ENCODE results near the gene CAPN12. TPM values are rescaled to one million over a fixed set of nuclear protein-coding genes. Genes with fewer than 3 reads are reported as not detected.
A peak's percentile ranks its signal among the peaks of the same experiment; 100 is the strongest.
"Not testable (repeated sequence)": the region's sequence is repeated elsewhere in the genome, so short reads cannot be mapped to it uniquely, and the experiment has no call there.

CAPN12 gene
- polyA plus RNA-seq, 3 donors = 1.8 TPM; not detected in 2

GRCh38 chr19:38793177-38793576 is 48.9 kb upstream of the CAPN12 start:
- no peaks in the 10 kb centered on the region for H4K20me1 ChIP-seq (ENCODE audit: insufficient read depth, low read length)
- no peaks in the 10 kb centered on the region for H3K79me2 ChIP-seq (ENCODE audit: insufficient read depth, low read length)
- WGBS (ENCODE audit: insufficient coverage) = 91% methylated on average over 4 of the region's 8 CpGs
- no peaks in the 10 kb centered on the region for H3K36me3 ChIP-seq (replicated peaks in 1 of 2; ENCODE audit: control insufficient read depth in 1 of 2, insufficient read depth in 2 of 2, low read length in 2 of 2)
- no peak for DNase-seq
- H3K27ac Mint-ChIP-seq = no peak overlapping the region
- TF ChIP-seq CTCF (IDR thresholded peaks at IDR 0.05) = no peak
- H3K27me3 Mint-ChIP-seq (ENCODE audit: low read depth in 3 of 3) = peaks cover 0 to 10% (median 3%) of the 10 kb centered on the region in 3 donors
- peaks cover 0 to 8% (median 1%) of the 10 kb centered on the region in 7 donors for H3K9me3 Mint-ChIP-seq
- no peak overlapping the region for H3K4me3 ChIP-seq (replicated peaks in 1 of 3; ENCODE audit: low read depth in 2 of 3, low read length in 3 of 3)
- H3K27me3 ChIP-seq (ENCODE audit: control insufficient read depth in 2 of 2, insufficient read depth in 2 of 2, low read length in 2 of 2) = no peaks in the 10 kb centered on the region
- H3K36me3 Mint-ChIP-seq = no peaks in the 10 kb centered on the region
- peaks cover 7% of the 10 kb centered on the region for H3K4me1 Mint-ChIP-seq
- H2AFZ ChIP-seq (ENCODE audit: insufficient read depth, low read depth, low read length, poor library complexity, severe bottlenecking) = peak overlapping the region; percentile 90
- no peaks in the 10 kb centered on the region for H3K9me3 ChIP-seq (replicated peaks in 1 of 2; ENCODE audit: control insufficient read depth in 1 of 2, insufficient read depth in 1 of 2, low read length in 2 of 2)
- H3K9ac ChIP-seq (ENCODE audit: insufficient read depth, low read length, poor library complexity, severe bottlenecking) = no peak overlapping the region
- peak overlapping the region; percentile 52 to 76 for H3K4me3 Mint-ChIP-seq
- intact Hi-C loops (cut with micrococcal nuclease) = no loop called here
- H3K4me2 ChIP-seq (replicated peaks; ENCODE audit: extremely low read depth, low read length, poor library complexity, severe bottlenecking) = peak overlapping the region; percentile 85
- H3K4me1 ChIP-seq (ENCODE audit: control insufficient read depth in 1 of 2, insufficient read depth in 2 of 2, low read length in 2 of 2) = peaks cover 9% of the 10 kb centered on the region in 2 donors
- H3K27ac ChIP-seq (ENCODE audit: low read depth in 1 of 2, low read length in 2 of 2) = no peak overlapping the region

- WGBS (ENCODE audit: insufficient coverage) = 2% methylated on average over 51 of the region's 71 CpGs
- Mint-ChIP-seq H3K27ac (no peak overlapping the region), H3K4me3 (peak overlapping the region; percentile 76 to 78), H3K36me3 (no peaks in the 10 kb centered on the region), H3K4me1 (peaks cover 7% of the 10 kb centered on the region), H3K27me3 (ENCODE audit: low read depth in 3 of 3) (peaks cover 0 to 10% (median 3%) of the 10 kb centered on the region in 3 donors), H3K9me3 (peaks cover 0 to 7% (median 1%) of the 10 kb centered on the region in 7 donors)
- H3K4me1 ChIP-seq (ENCODE audit: control insufficient read depth in 1 of 2, insufficient read depth in 2 of 2, low read length in 2 of 2) = peaks cover 9% of the 10 kb centered on the region in 2 donors
- peak overlapping the region; percentile 21 for H3K9ac ChIP-seq (ENCODE audit: insufficient read depth, low read length, poor library complexity, severe bottlenecking)
- H3K79me2 ChIP-seq (ENCODE audit: insufficient read depth, low read length) = no peaks in the 10 kb centered on the region
- H3K4me2 ChIP-seq (replicated peaks; ENCODE audit: extremely low read depth, low read length, poor library complexity, severe bottlenecking) = peak overlapping the region; percentile 85
- peak overlapping the region; percentile 36 to 73 (median 59) for H3K4me3 ChIP-seq (replicated peaks in 1 of 3; ENCODE audit: low read depth in 2 of 3, low read length in 3 of 3)
- H3K9me3 ChIP-seq (replicated peaks in 1 of 2; ENCODE audit: control insufficient read depth in 1 of 2, insufficient read depth in 1 of 2, low read length in 2 of 2) = no peaks in the 10 kb centered on the region
- H4K20me1 ChIP-seq (ENCODE audit: insufficient read depth, low read length) = no peaks in the 10 kb centered on the region
- intact Hi-C loops (cut with micrococcal nuclease) = no loop called here
- H3K27ac ChIP-seq (ENCODE audit: low read depth in 1 of 2, low read length in 2 of 2) = no peak overlapping the region
- peak overlapping the region; percentile 90 for H2AFZ ChIP-seq (ENCODE audit: insufficient read depth, low read depth, low read length, poor library complexity, severe bottlenecking)
- peak; percentile 36 to 40 (median 40) for DNase-seq
- no peaks in the 10 kb centered on the region for H3K27me3 ChIP-seq (ENCODE audit: control insufficient read depth in 2 of 2, insufficient read depth in 2 of 2, low read length in 2 of 2)
- peak; percentile 71 for TF ChIP-seq CTCF (IDR thresholded peaks at IDR 0.05)
- H3K36me3 ChIP-seq (replicated peaks in 1 of 2; ENCODE audit: control insufficient read depth in 1 of 2, insufficient read depth in 2 of 2, low read length in 2 of 2) = no peaks in the 10 kb centered on the region
Measured at GRCh38 chr19:38792250-38793111, 48.2 kb upstream of the CAPN12 start.

GRCh38 chr19:38791451-38792064 is 47.3 kb upstream of the CAPN12 start:
- H3K36me3 ChIP-seq (replicated peaks in 1 of 2; ENCODE audit: control insufficient read depth in 1 of 2, insufficient read depth in 2 of 2, low read length in 2 of 2); H3K36me3 Mint-ChIP-seq; H3K27me3 Mint-ChIP-seq (ENCODE audit: low read depth in 3 of 3); H3K9ac ChIP-seq (ENCODE audit: insufficient read depth, low read length, poor library complexity, severe bottlenecking); H3K27ac Mint-ChIP-seq; H2AFZ ChIP-seq (ENCODE audit: insufficient read depth, low read depth, low read length, poor library complexity, severe bottlenecking); H3K4me2 ChIP-seq (replicated peaks; ENCODE audit: extremely low read depth, low read length, poor library complexity, severe bottlenecking); H3K9me3 Mint-ChIP-seq; H3K9me3 ChIP-seq (replicated peaks in 1 of 2; ENCODE audit: control insufficient read depth in 1 of 2, insufficient read depth in 1 of 2, low read length in 2 of 2); H4K20me1 ChIP-seq (ENCODE audit: insufficient read depth, low read length); H3K27ac ChIP-seq (ENCODE audit: low read depth in 1 of 2, low read length in 2 of 2); H3K4me1 Mint-ChIP-seq; DNase-seq; intact Hi-C loops (cut with micrococcal nuclease); H3K4me1 ChIP-seq (ENCODE audit: control insufficient read depth in 1 of 2, insufficient read depth in 2 of 2, low read length in 2 of 2); H3K4me3 Mint-ChIP-seq; H3K27me3 ChIP-seq (ENCODE audit: control insufficient read depth in 2 of 2, insufficient read depth in 2 of 2, low read length in 2 of 2); H3K79me2 ChIP-seq (ENCODE audit: insufficient read depth, low read length): not testable (repeated sequence)
- WGBS (ENCODE audit: insufficient coverage) = no CpG with 5 or more reads among the region's 40 CpGs
- H3K4me3 ChIP-seq (replicated peaks in 1 of 3; ENCODE audit: low read depth in 2 of 3, low read length in 3 of 3) = peak overlapping the region; percentile 14 to 32 (median 30)
